Keratinocyte (primary cell): Measurements from ENCODE around the gene SNX11. TPM values are rescaled to one million over a fixed set of nuclear protein-coding genes. Genes with fewer than 3 reads are reported as not detected.

ENCODE experiments used
- DNase-seq: peaks from one replicate; pipeline ENCODE4 v3.0.0-alpha.2; 2011; ENCODE audit warnings: low read depth, missing footprints, low spot score
- FAIRE-seq: peaks from 2 replicates; lab custom pipeline; 2011; peaks lifted over from hg19 to GRCh38; lab: Jason Lieb, UNC
- H2AFZ ChIP-seq: 2 replicates; pipeline ENCODE4 v1.6.0; 2012; ENCODE audit warnings: low read length, control low read depth, inconsistent platforms; ENCODE audit not compliant: control insufficient read depth
- H3K27ac ChIP-seq: 2 replicates; pipeline ENCODE4 v1.5.1; 2011; ENCODE audit warnings: low read length; ENCODE audit not compliant: control insufficient read depth, insufficient read depth
- H3K27me3 ChIP-seq: 3 replicates; pipeline ENCODE4 v1.6.0; 2011; ENCODE audit warnings: low read length; ENCODE audit not compliant: control insufficient read depth, insufficient read depth; ENCODE audit errors: extremely low read depth
- H3K36me3 ChIP-seq, 2 experiments: 2 replicates in 1 of 2; 3 replicates in 1 of 2; pipeline ENCODE4 v1.5.1; 2011; ENCODE audit warnings: low read length in 2 of 2, mild to moderate bottlenecking in 1 of 2; ENCODE audit not compliant: control insufficient read depth in 2 of 2, insufficient read depth in 2 of 2; ENCODE audit errors: extremely low read depth in 1 of 2
- H3K4me1 ChIP-seq: 3 replicates; pipeline ENCODE4 v1.5.1; 2011; ENCODE audit warnings: low read length; ENCODE audit not compliant: control insufficient read depth, insufficient read depth; ENCODE audit errors: extremely low read depth
- H3K4me2 ChIP-seq: 3 replicates; pipeline ENCODE4 v1.6.0; 2011; ENCODE audit warnings: low read depth, low read length; ENCODE audit not compliant: control insufficient read depth, insufficient read depth; ENCODE audit errors: extremely low read depth
- H3K4me3 ChIP-seq, 3 experiments: fragments of 200-600 bp in 1 of 3; sonication (generic) in 1 of 3; 2 replicates in 2 of 3; 3 replicates in 1 of 3; pipeline ENCODE4 v1.5.1; 2011 to 2016; ENCODE audit warnings: low read length in 3 of 3, mild to moderate bottlenecking in 3 of 3, control low read depth in 2 of 3, inconsistent platforms in 1 of 3, low read depth in 1 of 3, mixed read lengths in 1 of 3, mixed run types in 1 of 3, moderate library complexity in 1 of 3; ENCODE audit not compliant: control insufficient read depth in 2 of 3, insufficient read depth in 2 of 3; ENCODE audit errors: extremely low read depth in 1 of 3
- H3K79me2 ChIP-seq: 2 replicates; pipeline ENCODE4 v1.6.0; 2012; ENCODE audit warnings: low read length; ENCODE audit not compliant: control insufficient read depth, insufficient read depth
- H3K9ac ChIP-seq: 3 replicates; pipeline ENCODE4 v1.6.0; 2011; ENCODE audit warnings: low read length; ENCODE audit not compliant: control insufficient read depth, insufficient read depth; ENCODE audit errors: extremely low read depth
- H3K9me1 ChIP-seq: 3 replicates; pipeline ENCODE4 v1.6.0; 2011; ENCODE audit warnings: low read length; ENCODE audit not compliant: control insufficient read depth, insufficient read depth; ENCODE audit errors: extremely low read depth
- H3K9me3 ChIP-seq: 2 replicates; pipeline ENCODE4 v1.5.1; 2012; ENCODE audit warnings: low read depth, low read length; ENCODE audit not compliant: control insufficient read depth
- H4K20me1 ChIP-seq: 3 replicates; pipeline ENCODE4 v1.6.0; 2011; ENCODE audit warnings: low read length; ENCODE audit not compliant: control insufficient read depth, insufficient read depth; ENCODE audit errors: extremely low read depth
- EZH2 ChIP-seq: IDR thresholded peaks from one replicate; pipeline ENCODE4 v1.6.1; 2012; ENCODE audit warnings: inconsistent platforms, mild to moderate bottlenecking, low read length, moderate library complexity
- dilution Hi-C: fragments of 300-500 bp; cut with MboI; formaldehyde crosslinking; loops from one replicate; pipeline ENCODE4 v1.7.0; 2020; ENCODE audit warnings: low sequenced_read_pairs; ENCODE audit not compliant: extremely low pct_ligation_motif_present
- polyA plus RNA-seq, 5 experiments: library from polyadenylated mRNA; depleted of rRNA in 3 of 5; stranded (reverse) in 3 of 5; stranded (forward) in 1 of 5; unstranded in 1 of 5; fragments of >200 nt; gene quantifications; 1 replicate in 1 of 5; 2 replicates in 3 of 5; 3 replicates in 1 of 5; pipeline versions ENCODE4 v1.2.1 to v1.2.3, GENCODE V29; 2011 to 2012; ENCODE audit warnings: missing spikeins in 2 of 5, low read depth in 1 of 5, low replicate concordance in 1 of 5
- TF ChIP-seq, protein P1 (sequence below), 3 experiments: IDR thresholded peaks in 1 of 3; conservative IDR thresholded peaks in 1 of 3; optimal IDR thresholded peaks in 1 of 3; 2 replicates in 2 of 3; 3 replicates in 1 of 3; pipeline versions ENCODE3 to v1.5.1; 2011; ENCODE audit warnings: low read length in 3 of 3, mild to moderate bottlenecking in 3 of 3, moderate library complexity in 2 of 3, control low read depth in 1 of 3, inconsistent platforms in 1 of 3; ENCODE audit not compliant: insufficient read depth in 2 of 3; ENCODE audit errors: extremely low read depth in 1 of 3

Gene SNX11
- polyA plus RNA-seq, 1 donor (not counting 4 experiments of a cell fraction or from before 2014, with no cell fraction given): 21.0 TPM

- no peak for FAIRE-seq
- no peak overlapping the region for H3K9ac ChIP-seq
- H3K4me2 ChIP-seq: no peak overlapping the region
- H2AFZ ChIP-seq: no peak overlapping the region
- H3K36me3 ChIP-seq: peaks cover 16 to 39% of the 10 kb centered on the region in 2 experiments
- H3K4me3 ChIP-seq: no peak overlapping the region
- DNase-seq: no peak
- H3K79me2 ChIP-seq: peaks cover 1% of the 10 kb centered on the region
- H3K9me3 ChIP-seq: no peaks in the 10 kb centered on the region
- dilution Hi-C loops: no loop called here
- no peaks in the 10 kb centered on the region for H3K27me3 ChIP-seq
- TF ChIP-seq, protein P1, sequence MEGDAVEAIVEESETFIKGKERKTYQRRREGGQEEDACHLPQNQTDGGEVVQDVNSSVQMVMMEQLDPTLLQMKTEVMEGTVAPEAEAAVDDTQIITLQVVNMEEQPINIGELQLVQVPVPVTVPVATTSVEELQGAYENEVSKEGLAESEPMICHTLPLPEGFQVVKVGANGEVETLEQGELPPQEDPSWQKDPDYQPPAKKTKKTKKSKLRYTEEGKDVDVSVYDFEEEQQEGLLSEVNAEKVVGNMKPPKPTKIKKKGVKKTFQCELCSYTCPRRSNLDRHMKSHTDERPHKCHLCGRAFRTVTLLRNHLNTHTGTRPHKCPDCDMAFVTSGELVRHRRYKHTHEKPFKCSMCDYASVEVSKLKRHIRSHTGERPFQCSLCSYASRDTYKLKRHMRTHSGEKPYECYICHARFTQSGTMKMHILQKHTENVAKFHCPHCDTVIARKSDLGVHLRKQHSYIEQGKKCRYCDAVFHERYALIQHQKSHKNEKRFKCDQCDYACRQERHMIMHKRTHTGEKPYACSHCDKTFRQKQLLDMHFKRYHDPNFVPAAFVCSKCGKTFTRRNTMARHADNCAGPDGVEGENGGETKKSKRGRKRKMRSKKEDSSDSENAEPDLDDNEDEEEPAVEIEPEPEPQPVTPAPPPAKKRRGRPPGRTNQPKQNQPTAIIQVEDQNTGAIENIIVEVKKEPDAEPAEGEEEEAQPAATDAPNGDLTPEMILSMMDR (optimal IDR thresholded peaks at IDR 0.05 in 1 of 3, IDR thresholded peaks at IDR 0.05 in 1 of 3, conservative IDR thresholded peaks at IDR 0.05 in 1 of 3; ENCODE audit: extremely low read depth in 1 of 3, insufficient read depth in 2 of 3, low read length in 3 of 3): no peak
- TF ChIP-seq EZH2: no peak
- no peaks in the 10 kb centered on the region for H3K9me1 ChIP-seq
- no peaks in the 10 kb centered on the region for H4K20me1 ChIP-seq
- peaks cover 16% of the 10 kb centered on the region for H3K4me1 ChIP-seq
- peak overlapping the region; percentile 25 for H3K27ac ChIP-seq
These were observed 41.4 kb upstream of the SNX11 start for GRCh38 chr17:48066192-48066591.

GRCh38 chr17:48066656-48067055, 40.9 kb upstream of the SNX11 start:
- Histone ChIP-seq H3K4me1 (peaks cover 16% of the 10 kb centered on the region), H3K4me2 (no peak overlapping the region), H3K27ac (no peak overlapping the region), H2AFZ (no peak overlapping the region), H3K9me3 (no peaks in the 10 kb centered on the region), H3K9me1 (no peaks in the 10 kb centered on the region), H3K9ac (no peak overlapping the region), H3K27me3 (no peaks in the 10 kb centered on the region), H3K36me3 (peaks cover 16 to 35% of the 10 kb centered on the region in 2 experiments), H4K20me1 (no peaks in the 10 kb centered on the region), H3K4me3 (no peak overlapping the region), H3K79me2 (peaks cover 1% of the 10 kb centered on the region)
- no peak for TF ChIP-seq EZH2
- TF ChIP-seq, protein P1 (optimal IDR thresholded peaks at IDR 0.05 in 1 of 3, IDR thresholded peaks at IDR 0.05 in 1 of 3, conservative IDR thresholded peaks at IDR 0.05 in 1 of 3; ENCODE audit: extremely low read depth in 1 of 3, insufficient read depth in 2 of 3, low read length in 3 of 3): peak in 1 of 3 experiments; percentile 17
- dilution Hi-C loops: no loop called here
- FAIRE-seq (no peak), DNase-seq (no peak)
